ENCODE data around the gene CCR1. TPM values are rescaled to one million over a fixed set of nuclear protein-coding genes. Genes with fewer than 3 reads are reported as not detected.
"Not testable (repeated sequence)": the region's sequence is repeated elsewhere in the genome, so short reads cannot be mapped to it uniquely, and the experiment has no call there.

The CCR1 gene
- total RNA-seq, 2 experiments from 2014 or later, result 0.36 to 0.48 TPM

DNA sequence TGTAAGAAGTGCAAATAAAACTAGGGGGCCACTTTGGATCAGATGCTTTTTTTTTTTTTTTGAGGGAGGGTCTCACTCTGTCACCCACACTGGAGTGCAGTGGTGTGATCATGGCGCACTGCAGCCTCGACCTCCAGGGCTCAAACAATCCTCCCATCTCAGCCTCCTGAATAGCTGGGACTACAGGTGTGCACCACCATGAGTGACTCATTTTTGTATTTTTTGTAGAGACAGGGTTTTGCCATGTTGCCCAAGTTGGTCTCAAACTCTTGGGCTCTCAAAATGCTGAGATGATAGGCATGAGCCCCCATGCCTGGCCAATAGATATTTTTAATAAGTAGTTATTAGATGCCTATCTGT lies 20.8 kb downstream of the CCR1 start:
- POLR2A ChIA-PET, result no interaction called here
- CTCF ChIA-PET, result no interaction called here

GRCh38 chr3:46186471-46187340 lies 21.4 kb downstream of the CCR1 start:
- ChIA-PET CTCF (no interaction called here), POLR2A (no interaction called here)

- POLR2A ChIA-PET, result no interaction called here
- CTCF ChIA-PET, result no interaction called here
Measured at GRCh38 chr3:46184469-46184868, 23.6 kb downstream of the CCR1 start.

GRCh38 chr3:46183330-46183729 lies 24.8 kb downstream of the CCR1 start:
- ChIA-PET POLR2A (no interaction called here), CTCF (no interaction called here)

- POLR2A ChIA-PET, result no interaction called here
- CTCF ChIA-PET, result interaction anchor here (0.6 kb wide), 1 partner anchor 1694 kb away, joined by 3 read pairs; no protein-coding TSS in a partner anchor
Measured at GRCh38 chr3:46168583-46169345, 39.3 kb downstream of the CCR1 start.

DNA sequence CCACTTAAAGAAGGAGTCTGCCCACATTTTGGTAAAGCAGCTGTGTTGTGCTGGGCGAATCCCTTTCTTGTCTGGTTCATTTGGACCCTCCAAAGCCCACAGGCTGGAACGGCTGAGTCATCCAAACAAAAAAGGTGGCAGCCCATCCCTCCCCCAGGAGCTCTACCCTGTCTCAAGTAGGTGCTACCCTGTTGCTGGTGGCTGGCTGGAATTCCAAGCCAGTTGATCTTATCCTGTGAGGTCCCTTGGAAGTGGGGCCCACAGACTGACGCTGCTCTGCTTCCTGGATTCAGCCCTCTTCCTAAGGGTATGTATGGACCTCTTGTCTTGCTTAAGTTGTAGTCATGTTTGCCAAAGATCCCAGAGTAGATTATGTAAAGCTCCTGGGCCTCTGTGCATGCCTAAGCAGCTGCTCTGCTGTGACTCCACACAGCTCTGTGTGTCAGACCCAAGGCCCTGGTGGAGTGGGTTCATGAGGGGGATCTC lies 44.5 kb downstream of the CCR1 start:
- CTCF ChIA-PET, result no interaction called here
- POLR2A ChIA-PET, result no interaction called here

DNA sequence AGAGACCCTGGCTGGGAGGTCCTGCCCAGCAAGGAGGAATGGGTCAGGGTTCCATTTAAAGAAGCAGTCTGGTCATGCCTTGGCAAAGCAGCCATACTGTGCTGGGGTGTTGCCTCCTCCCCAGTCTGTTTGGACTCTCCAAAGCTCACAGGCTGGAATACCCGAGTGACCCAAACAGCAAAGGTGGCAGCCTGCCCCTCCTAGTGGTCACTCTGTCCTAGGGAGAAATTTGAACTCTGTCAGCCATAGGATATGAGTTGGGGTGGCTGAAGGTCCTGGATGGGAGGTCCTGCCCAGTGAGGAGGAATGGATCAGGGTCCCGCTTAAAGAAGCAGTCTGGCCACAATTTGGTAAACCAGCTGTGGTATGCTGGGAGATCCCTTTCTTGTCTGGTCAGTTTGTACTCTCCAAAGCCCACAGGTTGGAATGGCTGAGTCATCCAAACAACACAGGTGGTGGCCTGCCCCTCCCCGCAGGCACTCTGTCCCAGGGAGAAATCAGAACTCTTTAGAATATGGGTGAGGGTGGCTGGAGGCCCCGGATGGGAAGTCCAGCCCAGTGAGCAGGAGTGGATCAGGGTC lies 45.0 kb downstream of the CCR1 start:
- CTCF ChIA-PET, result no interaction called here
- POLR2A ChIA-PET, result no interaction called here

DNA sequence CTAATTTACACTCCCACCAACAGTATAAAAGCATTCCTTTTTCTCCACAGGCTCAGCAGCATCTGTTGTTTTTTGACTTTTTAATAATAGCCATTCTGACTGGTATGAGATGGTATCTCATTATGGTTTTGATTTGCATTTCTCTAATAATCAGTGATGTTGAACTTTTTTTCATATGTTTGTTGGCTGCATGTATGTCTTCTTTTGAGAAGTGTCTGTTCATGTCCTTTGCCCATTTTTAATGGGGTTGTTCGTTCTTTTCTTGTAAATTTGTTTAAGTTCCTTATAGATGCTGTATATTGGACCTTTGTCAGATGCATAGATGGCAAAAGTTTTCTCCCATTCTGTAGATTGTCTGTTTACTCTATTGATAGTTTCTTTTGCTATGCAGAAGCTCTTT lies 50.4 kb downstream of the CCR1 start:
- CTCF ChIA-PET, POLR2A ChIA-PET: not testable (repeated sequence)

GRCh38 chr3:46154311-46154710 lies 53.8 kb downstream of the CCR1 start:
- POLR2A ChIA-PET, result no interaction called here

More at GRCh38 chr3:46154311-46154710, 53.8 kb downstream of the CCR1 start:
- CTCF ChIA-PET, result interaction anchor here (1.1 kb wide), 1 partner anchor 218 kb away, joined by 4 read pairs; no protein-coding TSS in a partner anchor

Other genes with a start within 250 kb of the CCR1 start
- 10 to 100 TPM; 12.1 to 14.5 TPM for gene FYCO1, start 212.5 kb downstream of the CCR1 start, total RNA-seq
- gene XCR1, start 180.8 kb downstream of the CCR1 start, total RNA-seq, result not detected
- not detected for gene CCR3, start 34.1 kb upstream of the CCR1 start, total RNA-seq
- under 1 TPM; 0.34 to 0.42 TPM for gene CCR2, start 145.8 kb upstream of the CCR1 start, total RNA-seq
- 1 to 10 TPM; 2.6 to 3.1 TPM for gene CCR5, start 162.6 kb upstream of the CCR1 start, total RNA-seq
- 1 to 10 TPM; 3.0 to 3.6 TPM for gene CCRL2, start 198.9 kb upstream of the CCR1 start, total RNA-seq